ENCODE data around the gene MSL2. TPM values are rescaled to one million over a fixed set of nuclear protein-coding genes. Genes with fewer than 3 reads are reported as not detected.
"Not testable (repeated sequence)": the region's sequence is repeated elsewhere in the genome, so short reads cannot be mapped to it uniquely, and the experiment has no call there.

MSL2 gene
- total RNA-seq, 1 donor from 2014 or later, result 7.4 TPM

DNA sequence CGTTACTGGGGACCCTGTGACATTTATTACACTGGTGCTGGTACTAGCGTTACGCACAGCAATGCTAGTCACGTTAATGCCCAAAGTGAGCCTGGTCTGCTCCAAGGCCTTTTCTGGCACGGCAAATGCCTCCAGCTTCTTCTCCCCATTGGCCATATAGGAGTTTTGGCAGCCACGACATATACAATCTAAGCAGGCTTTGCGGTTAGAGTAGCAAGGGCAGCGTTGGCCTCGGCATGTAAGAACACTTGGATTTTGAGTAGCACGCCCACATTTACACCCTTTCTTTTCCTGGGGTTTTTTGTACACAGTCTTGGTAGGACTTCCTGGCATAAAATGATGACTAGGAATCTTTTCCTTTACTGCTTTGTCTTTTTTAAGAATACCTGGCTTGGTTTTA lies 44.9 kb downstream of the MSL2 start:
- DNase-seq (ENCODE audit: low read depth) (peak; percentile 41), FAIRE-seq (no peak)
- H3K36me3 ChIP-seq (ENCODE audit: control insufficient read depth, insufficient read depth, low read length), result peaks cover 3% of the 10 kb centered on the region
- TF ChIP-seq, protein P1, sequence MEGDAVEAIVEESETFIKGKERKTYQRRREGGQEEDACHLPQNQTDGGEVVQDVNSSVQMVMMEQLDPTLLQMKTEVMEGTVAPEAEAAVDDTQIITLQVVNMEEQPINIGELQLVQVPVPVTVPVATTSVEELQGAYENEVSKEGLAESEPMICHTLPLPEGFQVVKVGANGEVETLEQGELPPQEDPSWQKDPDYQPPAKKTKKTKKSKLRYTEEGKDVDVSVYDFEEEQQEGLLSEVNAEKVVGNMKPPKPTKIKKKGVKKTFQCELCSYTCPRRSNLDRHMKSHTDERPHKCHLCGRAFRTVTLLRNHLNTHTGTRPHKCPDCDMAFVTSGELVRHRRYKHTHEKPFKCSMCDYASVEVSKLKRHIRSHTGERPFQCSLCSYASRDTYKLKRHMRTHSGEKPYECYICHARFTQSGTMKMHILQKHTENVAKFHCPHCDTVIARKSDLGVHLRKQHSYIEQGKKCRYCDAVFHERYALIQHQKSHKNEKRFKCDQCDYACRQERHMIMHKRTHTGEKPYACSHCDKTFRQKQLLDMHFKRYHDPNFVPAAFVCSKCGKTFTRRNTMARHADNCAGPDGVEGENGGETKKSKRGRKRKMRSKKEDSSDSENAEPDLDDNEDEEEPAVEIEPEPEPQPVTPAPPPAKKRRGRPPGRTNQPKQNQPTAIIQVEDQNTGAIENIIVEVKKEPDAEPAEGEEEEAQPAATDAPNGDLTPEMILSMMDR (IDR thresholded peaks at IDR 0.05; ENCODE audit: insufficient read depth, low read length, severe bottlenecking), result no peak
- H3K27me3 ChIP-seq (ENCODE audit: control insufficient read depth, insufficient read depth, low read length), result no peaks in the 10 kb centered on the region
- no peak overlapping the region for H3K4me3 ChIP-seq (ENCODE audit: low read depth, low read length)

DNA sequence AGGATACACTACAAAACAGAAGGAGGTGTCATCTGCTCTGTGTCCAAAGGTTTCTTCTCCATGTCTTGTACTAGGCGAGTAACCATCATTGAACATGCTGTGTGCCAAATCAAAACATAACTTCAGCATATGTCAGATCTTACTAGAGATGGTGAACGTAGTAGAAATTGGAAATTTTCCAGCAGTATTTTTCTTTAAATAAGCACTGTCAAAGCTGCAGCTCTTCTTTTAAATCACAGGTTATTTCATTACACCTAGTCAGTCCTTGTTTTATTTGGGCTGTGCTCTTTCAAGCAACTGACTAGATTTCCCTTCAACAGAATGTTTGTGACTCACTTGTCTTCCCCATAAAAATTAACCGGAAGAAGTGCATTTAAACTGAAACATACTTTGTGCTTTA lies 46.5 kb downstream of the MSL2 start:
- no peak overlapping the region for H3K4me3 ChIP-seq (ENCODE audit: low read depth, low read length)
- H3K36me3 ChIP-seq (ENCODE audit: control insufficient read depth, insufficient read depth, low read length), result peaks cover 5% of the 10 kb centered on the region
- no peak for FAIRE-seq
- DNase-seq (ENCODE audit: low read depth), result peak; percentile 20
- H3K27me3 ChIP-seq (ENCODE audit: control insufficient read depth, insufficient read depth, low read length), result no peaks in the 10 kb centered on the region
- TF ChIP-seq, protein P1 (IDR thresholded peaks at IDR 0.05; ENCODE audit: insufficient read depth, low read length, severe bottlenecking), result no peak

DNA sequence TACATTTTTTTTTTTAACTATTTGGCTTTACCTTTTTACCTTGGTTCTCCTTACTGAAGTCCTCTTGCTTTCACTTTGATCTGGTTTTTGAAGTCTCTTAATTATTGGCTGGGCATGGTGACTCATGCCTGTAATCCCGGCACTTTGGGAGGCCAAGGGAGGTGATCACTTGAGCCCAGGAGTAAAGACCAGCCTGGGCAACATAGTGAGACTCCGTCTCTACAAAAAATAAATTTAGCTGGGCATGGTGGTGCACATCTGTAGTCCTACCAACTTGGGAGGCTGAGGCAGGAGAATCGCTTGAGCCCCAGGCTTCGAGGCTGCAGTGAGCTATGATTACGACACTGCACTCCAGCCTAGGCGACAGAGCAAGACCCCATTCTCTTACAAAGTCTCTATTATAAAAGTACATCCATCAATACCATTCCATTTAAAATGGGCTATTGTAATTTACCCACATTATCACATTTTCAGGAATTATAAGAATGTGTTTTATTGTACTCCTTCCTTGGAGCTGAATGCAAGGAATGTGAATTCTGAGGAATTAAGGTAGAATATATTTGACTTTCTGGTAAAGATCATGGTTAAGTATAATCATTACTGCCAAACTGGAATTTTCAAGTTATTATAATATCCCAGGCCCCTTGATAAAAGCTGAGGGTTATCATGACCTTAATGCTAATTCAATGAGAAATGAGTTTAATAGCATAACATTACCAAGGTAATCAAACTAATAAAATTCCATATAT lies 49.0 kb downstream of the MSL2 start:
- Histone ChIP-seq H3K36me3 (ENCODE audit: control insufficient read depth, insufficient read depth, low read length) (peaks cover 5% of the 10 kb centered on the region), H3K27me3 (ENCODE audit: control insufficient read depth, insufficient read depth, low read length) (no peaks in the 10 kb centered on the region), H3K4me3 (ENCODE audit: low read depth, low read length) (no peak overlapping the region)
- TF ChIP-seq, protein P1 (IDR thresholded peaks at IDR 0.05; ENCODE audit: insufficient read depth, low read length, severe bottlenecking), result no peak
- FAIRE-seq (no peak), DNase-seq (ENCODE audit: low read depth) (no peak)

DNA sequence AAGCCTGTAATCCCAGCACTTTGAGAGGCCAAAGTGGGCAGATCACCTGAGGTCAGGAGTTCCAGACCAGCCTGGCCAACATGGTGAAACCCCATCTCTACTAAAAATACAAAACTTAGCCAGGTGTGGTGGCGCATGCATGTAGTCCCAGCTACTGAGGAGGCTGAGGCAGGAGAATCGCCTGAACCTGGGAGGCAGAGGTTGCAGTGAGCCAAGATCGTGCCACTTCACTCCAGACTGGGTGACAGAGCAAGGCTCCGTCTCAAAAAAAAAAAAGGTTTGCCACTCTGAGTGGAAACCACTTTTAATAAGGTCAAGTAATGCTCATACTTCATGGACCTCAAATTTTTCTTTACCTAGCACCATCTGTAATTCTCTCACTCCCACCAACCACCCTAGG lies 51.7 kb downstream of the MSL2 start:
- not testable (repeated sequence) for DNase-seq (ENCODE audit: low read depth); H3K36me3 ChIP-seq (ENCODE audit: control insufficient read depth, insufficient read depth, low read length); FAIRE-seq; H3K27me3 ChIP-seq (ENCODE audit: control insufficient read depth, insufficient read depth, low read length); H3K4me3 ChIP-seq (ENCODE audit: low read depth, low read length)

DNA sequence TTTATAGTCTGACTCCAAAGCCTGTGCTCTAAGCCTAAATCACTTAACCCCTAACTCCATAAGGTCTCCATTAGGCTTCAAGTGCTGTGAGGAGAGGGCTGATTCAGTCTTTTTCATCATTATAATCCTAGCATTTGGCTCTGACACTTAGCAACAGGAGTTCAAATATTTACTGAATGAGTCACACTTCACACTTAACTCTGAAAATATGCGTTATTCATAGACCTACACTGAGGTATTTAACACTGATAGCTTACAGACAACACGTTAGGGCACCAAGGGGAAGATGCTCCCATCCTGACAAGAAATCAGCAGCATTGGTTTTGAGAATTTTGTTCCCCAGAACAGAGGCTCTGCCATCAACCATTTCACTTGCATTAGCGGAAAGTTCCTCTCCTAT lies 53.5 kb downstream of the MSL2 start:
- FAIRE-seq, result no peak
- Histone ChIP-seq H3K36me3 (ENCODE audit: control insufficient read depth, insufficient read depth, low read length) (peaks cover 2% of the 10 kb centered on the region), H3K4me3 (ENCODE audit: low read depth, low read length) (no peak overlapping the region), H3K27me3 (ENCODE audit: control insufficient read depth, insufficient read depth, low read length) (no peaks in the 10 kb centered on the region)
- TF ChIP-seq, protein P1 (IDR thresholded peaks at IDR 0.05; ENCODE audit: insufficient read depth, low read length, severe bottlenecking), result no peak
- DNase-seq (ENCODE audit: low read depth), result peak; percentile 98

DNA sequence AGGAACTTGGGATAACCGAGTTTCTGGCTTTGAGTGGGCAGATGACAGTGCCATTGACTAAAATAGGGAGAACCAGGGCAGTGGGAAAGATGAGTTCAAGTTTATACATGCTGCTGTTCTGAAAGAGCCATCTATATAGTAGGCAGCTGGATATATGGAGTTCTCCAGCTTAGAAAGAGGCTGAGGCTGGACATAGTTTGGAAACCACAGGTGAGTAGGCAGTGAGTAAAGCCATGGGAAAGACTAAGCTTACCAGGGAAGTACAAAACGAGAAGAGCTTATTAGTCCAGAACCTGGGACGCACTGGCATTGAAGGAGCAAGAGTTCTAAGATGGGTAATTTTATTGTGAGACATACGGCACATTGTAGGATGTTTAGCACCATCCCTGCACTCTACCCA lies 54.2 kb downstream of the MSL2 start:
- H3K27me3 ChIP-seq (ENCODE audit: control insufficient read depth, insufficient read depth, low read length), result no peaks in the 10 kb centered on the region
- TF ChIP-seq, protein P1 (IDR thresholded peaks at IDR 0.05; ENCODE audit: insufficient read depth, low read length, severe bottlenecking), result no peak
- peak; percentile 95 for DNase-seq (ENCODE audit: low read depth)
- peaks cover 2% of the 10 kb centered on the region for H3K36me3 ChIP-seq (ENCODE audit: control insufficient read depth, insufficient read depth, low read length)
- no peak overlapping the region for H3K4me3 ChIP-seq (ENCODE audit: low read depth, low read length)
- no peak for FAIRE-seq
